Activated CD8-positive, alpha-beta memory T cell treated with anti-CD3 and anti-CD28 coated beads, Interleukin-2, amount 10 ng/mL, durations not matched to agents 7 days and 5 days (primary cell): ENCODE data around the gene BGN. TPM values are rescaled to one million over a fixed set of nuclear protein-coding genes. Genes with fewer than 3 reads are reported as not detected.

ENCODE experiments used
- ATAC-seq: fragments of 150-1000 bp; cut with Tn5 transposase; one replicate; pipeline ENCODE4 v1.10.0; 2021; ENCODE audit warnings: moderate library complexity
- CTCF ChIA-PET: fragments of 350-600 bp; sonication (Branson Sonifier 250); formaldehyde crosslinking; loops from one replicate; lab custom pipeline; 2021; ENCODE audit warnings: antibody characterized with exemption; lab: Charles Lee
- DNase-seq: peaks from one replicate; pipeline ENCODE4 v3.0.0-alpha.2; 2020
- H3K27ac Mint-ChIP-seq: one replicate; pipeline ENCODE4 v1.8.0; 2021; ENCODE audit warnings: mild to moderate bottlenecking, mixed read lengths
- H3K27me3 Mint-ChIP-seq: one replicate; pipeline ENCODE4 v1.8.0; 2021; ENCODE audit warnings: mixed read lengths
- H3K36me3 Mint-ChIP-seq: one replicate; pipeline ENCODE4 v1.8.0; 2021; ENCODE audit warnings: mild to moderate bottlenecking, mixed read lengths
- H3K4me1 Mint-ChIP-seq: one replicate; pipeline ENCODE4 v1.8.0; 2021; ENCODE audit warnings: mixed read lengths
- H3K4me3 Mint-ChIP-seq: one replicate; pipeline ENCODE4 v1.8.0; 2021; ENCODE audit warnings: mild to moderate bottlenecking, moderate library complexity, mixed read lengths
- H3K9me3 Mint-ChIP-seq: one replicate; pipeline ENCODE4 v1.8.0; 2022; ENCODE audit warnings: low read depth, mixed read lengths
- total RNA-seq, 2 experiments: library from RNA; stranded (reverse); gene quantifications; one replicate each; pipeline ENCODE4 v1.2.3, GENCODE V29; 2021

The BGN gene
- total RNA-seq = not detected

GRCh38 chrX:153494541-153495361 is at the start of gene BGN:
Gene BGN (plus strand): TSS chrX:153494980. CDS start chrX:153504632, 9,652 bp downstream.
- DNase-seq = no peak
- CTCF ChIA-PET = no interaction called here
- ATAC-seq = no peak

DNA sequence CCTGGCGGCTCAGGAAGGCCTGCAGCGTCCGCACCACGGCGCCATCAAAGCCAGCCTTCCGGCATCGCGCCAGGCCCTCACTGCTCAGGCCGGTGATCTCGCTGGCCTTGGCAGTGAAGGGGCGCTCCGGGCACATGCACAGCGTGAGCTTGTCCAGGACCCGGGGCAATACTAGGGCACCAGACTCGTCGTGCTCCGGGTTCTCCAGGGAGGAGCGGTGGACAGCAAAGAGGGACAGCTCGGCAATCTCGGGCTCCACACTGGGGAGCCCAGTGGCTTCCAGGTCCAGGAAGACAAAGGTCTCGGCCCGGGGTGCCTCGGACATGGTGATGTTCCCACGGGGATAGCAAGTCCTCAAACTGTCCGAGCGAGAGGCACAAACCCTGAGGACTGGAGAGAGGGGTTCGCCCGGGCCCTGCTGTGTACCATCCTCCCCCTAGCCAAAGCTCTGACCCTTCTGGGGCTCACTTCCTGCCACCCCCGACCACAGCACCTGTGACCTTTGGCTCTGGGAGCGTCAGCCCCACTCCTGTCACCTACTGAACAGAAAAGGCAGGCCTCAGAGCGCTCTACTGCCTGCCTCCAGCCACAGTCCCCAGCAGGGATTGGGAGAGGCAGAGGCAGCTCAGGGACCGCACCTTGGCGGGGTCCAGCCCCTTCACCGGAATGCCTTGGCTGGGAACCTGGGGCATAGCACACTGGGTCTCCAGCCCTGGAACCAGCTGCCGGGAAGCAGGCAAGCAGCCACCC is 49.5 kb upstream of the BGN start:
- Mint-ChIP-seq H3K27ac (no peak overlapping the region), H3K27me3 (no peaks in the 10 kb centered on the region), H3K4me3 (no peak overlapping the region), H3K4me1 (no peaks in the 10 kb centered on the region), H3K9me3 (no peaks in the 10 kb centered on the region), H3K36me3 (no peaks in the 10 kb centered on the region)
- ATAC-seq (no peak), DNase-seq (no peak)
- CTCF ChIA-PET = no interaction called here

More at GRCh38 chrX:153494541-153495361, at the start of gene BGN:
- Mint-ChIP-seq H3K9me3 (no peaks in the 10 kb centered on the region), H3K4me1 (no peaks in the 10 kb centered on the region), H3K27ac (no peak within 1 kb of the TSS), H3K27me3 (no peaks in the 10 kb centered on the region), H3K4me3 (no peak within 1 kb of the TSS), H3K36me3 (no peaks in the 10 kb centered on the region)

DNA sequence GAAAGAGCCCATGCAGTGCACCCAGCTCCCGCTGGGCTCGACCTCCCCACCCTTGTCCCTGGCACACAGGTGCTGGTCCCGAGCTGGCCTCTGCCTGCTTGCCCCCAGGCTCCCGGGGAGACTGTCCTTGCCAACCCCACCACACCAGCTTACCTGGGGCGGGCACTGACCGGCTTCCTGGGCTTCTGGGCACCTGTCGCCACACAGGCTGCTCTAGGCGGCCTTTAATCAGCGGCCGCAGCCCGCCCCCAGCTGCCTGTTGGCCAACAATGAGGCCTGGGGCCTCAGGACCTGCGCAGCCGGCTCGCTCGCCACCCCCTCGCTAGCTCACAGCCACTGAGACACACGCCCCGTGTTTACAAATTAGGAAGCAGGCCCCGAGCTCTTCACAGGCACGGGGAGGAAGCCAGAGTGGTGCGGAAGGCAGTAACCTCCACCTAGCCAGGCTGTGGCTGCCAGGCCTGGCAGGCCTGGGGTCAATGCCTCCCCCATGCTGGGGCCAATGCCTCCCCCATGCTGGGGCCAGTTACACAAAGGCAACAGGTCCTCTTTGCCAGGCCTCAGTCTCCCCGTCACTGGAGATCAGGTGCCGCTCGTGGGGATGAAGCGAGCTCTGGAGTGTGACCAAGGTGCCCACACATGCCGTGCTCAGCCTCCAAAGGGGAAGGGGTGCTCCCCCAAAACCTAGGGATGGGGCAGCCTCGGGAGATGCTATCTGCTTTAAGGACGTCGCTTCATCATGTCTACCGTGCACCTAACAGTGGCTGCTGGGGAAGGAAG is 48.7 kb upstream of the BGN start, which contains the start of gene TREX2:
TREX2 (minus strand) TSS at position 201 of the 780 bp plus-strand sequence. CDS start 626 bp downstream, outside the sequence.
- no peaks in the 10 kb centered on the region for H3K4me1 Mint-ChIP-seq
- CTCF ChIA-PET = no interaction called here
- ATAC-seq (no peak), DNase-seq (no peak)
- no peak within 1 kb of the TSS for H3K4me3 Mint-ChIP-seq
- H3K27ac Mint-ChIP-seq = no peak within 1 kb of the TSS
- H3K27me3 Mint-ChIP-seq = no peaks in the 10 kb centered on the region
- no peaks in the 10 kb centered on the region for H3K36me3 Mint-ChIP-seq
- H3K9me3 Mint-ChIP-seq = no peaks in the 10 kb centered on the region

GRCh38 chrX:153446636-153446936 is 48.2 kb upstream of the BGN start:
- DNase-seq (no peak), ATAC-seq (no peak)
- no peaks in the 10 kb centered on the region for H3K4me1 Mint-ChIP-seq
- no peaks in the 10 kb centered on the region for H3K9me3 Mint-ChIP-seq
- no peaks in the 10 kb centered on the region for H3K36me3 Mint-ChIP-seq
- no peak overlapping the region for H3K27ac Mint-ChIP-seq
- CTCF ChIA-PET = no interaction called here
- H3K4me3 Mint-ChIP-seq = no peak overlapping the region
- H3K27me3 Mint-ChIP-seq = no peaks in the 10 kb centered on the region

DNA sequence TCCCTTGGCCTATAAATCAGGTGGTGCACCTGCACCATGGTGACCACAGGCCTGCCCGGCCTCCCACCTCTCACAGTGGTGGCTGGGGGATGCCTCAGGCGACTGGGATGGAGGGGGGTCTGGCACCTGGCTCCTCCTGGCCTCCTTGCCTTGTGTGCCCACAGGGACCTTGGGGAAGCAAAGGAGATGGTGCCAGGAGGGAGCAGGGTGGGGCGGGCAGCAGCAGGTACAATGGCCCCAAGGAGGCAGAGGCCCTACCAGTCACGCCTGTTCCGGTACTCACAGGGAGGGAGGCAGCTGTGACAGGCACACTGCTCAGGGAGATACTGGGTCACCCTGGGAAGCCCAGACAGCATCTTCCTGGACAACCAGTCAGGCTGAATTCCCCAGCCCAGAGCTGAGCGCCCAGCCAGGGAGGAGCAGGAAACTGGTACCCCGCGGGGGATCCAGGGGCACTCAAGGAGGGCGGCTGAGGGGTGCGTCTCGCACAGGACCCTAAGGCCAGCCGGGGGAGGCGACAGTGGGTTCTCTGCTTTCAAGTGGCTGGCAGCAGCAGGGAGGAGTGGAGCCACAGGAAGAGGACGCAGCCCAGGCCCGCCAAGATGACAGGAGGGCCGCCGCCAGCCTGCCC is 47.7 kb upstream of the BGN start:
- ATAC-seq = no peak
- no peaks in the 10 kb centered on the region for H3K9me3 Mint-ChIP-seq
- no peak overlapping the region for H3K4me3 Mint-ChIP-seq
- no peak overlapping the region for H3K27ac Mint-ChIP-seq
- CTCF ChIA-PET = no interaction called here
- H3K36me3 Mint-ChIP-seq = no peaks in the 10 kb centered on the region
- DNase-seq = no peak
- H3K27me3 Mint-ChIP-seq = no peaks in the 10 kb centered on the region
- no peaks in the 10 kb centered on the region for H3K4me1 Mint-ChIP-seq

- no peaks in the 10 kb centered on the region for H3K36me3 Mint-ChIP-seq
- H3K9me3 Mint-ChIP-seq = no peaks in the 10 kb centered on the region
- no peak for DNase-seq
- CTCF ChIA-PET = no interaction called here
- ATAC-seq = no peak
- H3K27ac Mint-ChIP-seq = no peak overlapping the region
- no peaks in the 10 kb centered on the region for H3K4me1 Mint-ChIP-seq
- H3K4me3 Mint-ChIP-seq = no peak overlapping the region
- no peaks in the 10 kb centered on the region for H3K27me3 Mint-ChIP-seq
Observed at GRCh38 chrX:153447581-153447960, 47.2 kb upstream of the BGN start.

DNA sequence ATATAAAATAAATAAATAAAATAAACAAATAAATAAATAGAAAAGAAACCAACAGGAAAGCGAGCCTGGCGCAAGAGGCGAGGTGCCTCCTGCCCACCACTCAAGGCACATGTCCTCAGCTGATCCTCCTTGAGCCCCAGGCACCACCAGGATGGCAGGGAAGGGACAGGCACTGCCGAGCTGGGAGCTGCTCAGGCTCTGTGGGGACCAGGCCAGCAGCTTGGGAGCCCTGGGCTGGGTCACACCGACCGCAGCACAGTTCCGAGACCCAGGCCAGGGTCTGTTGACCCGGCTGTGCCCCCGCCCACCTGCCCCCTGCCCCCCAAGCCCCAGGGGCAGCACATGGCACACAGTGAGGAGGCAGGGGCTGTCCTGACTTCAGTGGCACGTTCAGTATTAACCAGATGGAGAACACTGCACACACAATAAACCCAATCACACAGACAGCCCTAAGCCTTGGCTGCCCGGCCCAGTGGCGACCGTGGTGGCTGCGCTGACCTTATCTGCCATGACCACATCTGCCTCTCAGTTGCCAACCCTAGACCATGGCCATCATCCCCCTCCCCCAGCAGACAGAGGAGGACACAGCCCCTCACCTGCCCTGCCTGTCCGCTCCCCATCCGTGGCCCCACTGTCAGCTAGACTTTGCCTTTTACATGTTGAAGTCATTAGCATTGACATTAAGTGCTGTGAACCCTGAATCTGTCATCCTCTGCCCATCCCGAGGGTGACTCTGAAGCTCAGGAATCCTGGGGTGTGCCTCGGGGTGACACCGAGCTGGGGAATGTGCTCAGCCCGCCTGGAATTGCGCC is 46.0 kb upstream of the BGN start:
- Mint-ChIP-seq H3K4me1 (no peaks in the 10 kb centered on the region), H3K4me3 (no peak overlapping the region), H3K27ac (no peak overlapping the region), H3K36me3 (no peaks in the 10 kb centered on the region), H3K27me3 (no peaks in the 10 kb centered on the region), H3K9me3 (no peaks in the 10 kb centered on the region)
- no peak for DNase-seq
- no peak for ATAC-seq
- CTCF ChIA-PET = no interaction called here

DNA sequence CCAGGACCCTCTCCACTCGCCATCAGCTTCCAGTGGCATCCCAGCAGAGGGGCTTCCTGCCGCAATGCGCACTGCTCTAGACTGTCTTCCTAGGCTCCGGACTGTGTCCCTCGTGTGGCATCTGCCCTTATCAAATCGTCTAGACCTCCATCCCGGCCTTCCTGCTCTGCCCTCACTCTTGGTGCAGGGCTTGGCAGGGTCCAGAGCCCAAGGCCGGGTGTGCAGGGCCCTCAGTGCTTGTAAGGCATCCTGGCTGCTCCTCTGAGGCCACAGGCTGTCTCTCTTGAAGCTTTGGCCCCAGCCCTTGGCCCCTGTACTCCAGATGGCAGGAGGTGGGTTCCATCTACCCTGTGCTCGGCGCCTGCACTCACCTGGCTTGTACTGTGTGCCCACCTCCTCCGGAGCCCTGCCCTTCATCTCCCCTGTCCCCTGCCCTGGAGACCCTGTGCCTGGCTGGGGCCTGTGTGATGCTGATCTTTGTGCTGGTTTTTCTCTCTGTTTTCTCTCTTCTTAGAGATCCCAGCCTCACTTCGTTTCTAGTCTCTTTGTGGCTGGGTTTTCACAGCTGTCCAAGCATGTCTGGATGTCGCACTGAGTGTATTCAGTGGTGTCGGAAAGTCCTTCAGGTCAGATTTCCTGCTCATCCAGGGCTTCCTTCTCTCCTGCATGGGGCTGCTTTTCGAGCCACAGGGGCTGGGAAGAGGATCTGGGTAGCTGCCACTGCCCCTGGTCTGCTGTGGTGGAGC is 45.2 kb upstream of the BGN start:
- Mint-ChIP-seq H3K9me3 (no peaks in the 10 kb centered on the region), H3K4me1 (no peaks in the 10 kb centered on the region), H3K27me3 (no peaks in the 10 kb centered on the region), H3K27ac (no peak overlapping the region), H3K4me3 (no peak overlapping the region), H3K36me3 (no peaks in the 10 kb centered on the region)
- DNase-seq = no peak
- CTCF ChIA-PET = no interaction called here
- no peak for ATAC-seq

DNA sequence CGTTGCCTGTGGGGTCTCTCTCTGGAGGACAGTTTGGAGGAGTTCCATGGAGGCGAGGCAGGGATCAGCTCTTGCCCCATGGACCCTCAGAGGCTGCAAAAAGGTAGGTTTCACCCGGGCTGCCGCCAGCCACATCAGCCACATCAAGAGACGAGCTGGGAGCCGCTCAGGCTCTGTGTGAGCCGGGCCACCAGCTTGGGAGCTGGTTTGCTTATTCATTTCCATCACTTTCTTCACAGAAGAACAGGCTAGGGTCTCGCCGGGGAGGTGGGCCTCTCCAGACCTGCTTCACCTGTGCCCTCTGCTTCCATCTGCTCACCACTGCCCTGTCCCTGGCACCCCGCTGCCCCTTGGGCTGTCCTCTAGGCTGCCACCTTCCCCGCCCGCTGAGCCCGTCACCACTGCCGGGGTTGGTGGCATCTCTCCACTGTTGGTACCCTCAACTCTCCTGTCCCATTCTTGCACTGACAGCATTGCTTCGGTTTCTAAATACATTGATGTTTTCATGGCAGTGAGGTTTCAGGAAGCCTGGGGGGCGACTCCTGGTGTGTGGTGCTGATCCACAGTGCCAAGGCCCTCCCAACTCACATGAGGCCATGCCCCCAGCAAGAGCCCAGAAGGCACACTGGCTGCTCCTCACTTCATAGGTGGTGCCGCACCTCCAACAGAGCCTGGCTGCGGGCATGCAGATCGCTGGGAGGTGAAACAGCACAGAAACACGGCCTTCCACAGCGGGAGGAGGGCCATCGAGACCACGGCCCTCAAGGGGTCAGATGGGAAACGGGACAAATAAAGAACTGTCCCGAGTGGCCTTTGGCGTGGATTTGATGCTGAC is 44.4 kb upstream of the BGN start:
- H3K27me3 Mint-ChIP-seq = no peaks in the 10 kb centered on the region
- H3K36me3 Mint-ChIP-seq = no peaks in the 10 kb centered on the region
- no peak for DNase-seq
- H3K4me1 Mint-ChIP-seq = no peaks in the 10 kb centered on the region
- no peak overlapping the region for H3K27ac Mint-ChIP-seq
- no peaks in the 10 kb centered on the region for H3K9me3 Mint-ChIP-seq
- ATAC-seq = no peak
- no peak overlapping the region for H3K4me3 Mint-ChIP-seq
- CTCF ChIA-PET = no interaction called here

DNA sequence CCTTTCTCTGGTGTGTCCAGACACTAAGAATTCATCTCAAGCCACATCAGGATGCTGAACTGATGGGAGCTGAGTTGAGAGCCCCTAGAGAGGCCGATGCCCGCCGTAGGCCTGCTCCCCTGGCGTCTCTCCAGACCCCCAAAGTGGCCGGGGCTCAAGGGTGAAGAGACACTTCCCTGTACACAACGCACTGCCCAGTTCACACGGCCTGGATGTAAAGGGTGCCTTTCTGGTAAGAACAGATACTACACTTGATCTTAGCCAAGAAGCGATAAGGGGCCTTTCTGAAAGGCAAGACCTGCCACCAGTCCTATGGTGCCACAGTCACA is 43.9 kb upstream of the BGN start:
- no peaks in the 10 kb centered on the region for H3K36me3 Mint-ChIP-seq
- no peak for ATAC-seq
- no peak overlapping the region for H3K4me3 Mint-ChIP-seq
- H3K4me1 Mint-ChIP-seq = no peaks in the 10 kb centered on the region
- CTCF ChIA-PET = interaction anchor here (1.9 kb wide), 1 partner anchor 10 kb away, joined by 6 read pairs; no protein-coding TSS in a partner anchor
- H3K9me3 Mint-ChIP-seq = no peaks in the 10 kb centered on the region
- no peak overlapping the region for H3K27ac Mint-ChIP-seq
- no peak for DNase-seq
- no peaks in the 10 kb centered on the region for H3K27me3 Mint-ChIP-seq

DNA sequence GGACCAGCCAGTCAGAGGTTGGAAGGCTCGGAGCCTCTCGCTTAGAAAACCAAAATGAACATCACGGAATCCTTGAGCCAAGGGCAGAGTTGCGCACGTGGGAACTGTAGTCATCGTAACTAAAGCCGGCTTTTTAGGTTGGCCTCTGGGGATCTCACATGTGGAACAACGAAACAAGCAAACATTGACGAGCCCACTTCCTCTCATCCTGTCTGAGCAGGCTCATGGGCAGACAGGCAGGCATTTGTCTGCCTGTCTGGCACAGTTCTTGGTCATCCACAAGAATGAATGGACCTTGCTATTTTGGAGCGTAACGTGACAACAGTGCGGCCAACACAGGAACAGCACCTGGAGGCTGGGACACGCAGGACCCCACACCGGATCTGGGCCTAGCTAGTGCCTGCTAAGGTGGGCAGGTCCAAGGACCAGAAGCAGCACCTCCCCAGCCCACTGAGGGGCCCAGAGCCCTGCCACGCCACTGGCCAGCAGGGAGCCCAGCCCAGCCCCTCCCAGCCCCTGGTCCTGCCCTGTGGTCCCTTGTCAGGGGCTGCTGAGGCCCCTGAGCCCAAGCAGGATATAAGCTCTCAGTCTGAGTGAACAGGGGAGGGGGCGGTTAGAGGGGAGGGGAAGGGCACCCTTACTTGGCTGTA is 39.8 kb upstream of the BGN start:
- CTCF ChIA-PET = no interaction called here
- no peak overlapping the region for H3K27ac Mint-ChIP-seq
- ATAC-seq (no peak), DNase-seq (no peak)
- H3K4me1 Mint-ChIP-seq = no peaks in the 10 kb centered on the region
- no peak overlapping the region for H3K4me3 Mint-ChIP-seq
- H3K9me3 Mint-ChIP-seq = no peaks in the 10 kb centered on the region
- peaks cover 4% of the 10 kb centered on the region for H3K36me3 Mint-ChIP-seq
- H3K27me3 Mint-ChIP-seq = no peaks in the 10 kb centered on the region
